Neural cell (in vitro differentiated cells): Measurements from ENCODE around the gene CHST1.

ENCODE experiments used
- POLR2AphosphoS5 ChIP-seq: IDR thresholded peaks from 2 replicates; pipeline ENCODE4 v1.6.1; 2012
- TF ChIP-seq, protein P1 (sequence below): fragments of 450-650 bp; IDR thresholded peaks from 2 replicates; pipeline ENCODE4 v1.5.1; 2014; ENCODE audit warnings: antibody characterized with exemption, mild to moderate bottlenecking, moderate library complexity; ENCODE audit not compliant: poor library complexity, severe bottlenecking

DNA sequence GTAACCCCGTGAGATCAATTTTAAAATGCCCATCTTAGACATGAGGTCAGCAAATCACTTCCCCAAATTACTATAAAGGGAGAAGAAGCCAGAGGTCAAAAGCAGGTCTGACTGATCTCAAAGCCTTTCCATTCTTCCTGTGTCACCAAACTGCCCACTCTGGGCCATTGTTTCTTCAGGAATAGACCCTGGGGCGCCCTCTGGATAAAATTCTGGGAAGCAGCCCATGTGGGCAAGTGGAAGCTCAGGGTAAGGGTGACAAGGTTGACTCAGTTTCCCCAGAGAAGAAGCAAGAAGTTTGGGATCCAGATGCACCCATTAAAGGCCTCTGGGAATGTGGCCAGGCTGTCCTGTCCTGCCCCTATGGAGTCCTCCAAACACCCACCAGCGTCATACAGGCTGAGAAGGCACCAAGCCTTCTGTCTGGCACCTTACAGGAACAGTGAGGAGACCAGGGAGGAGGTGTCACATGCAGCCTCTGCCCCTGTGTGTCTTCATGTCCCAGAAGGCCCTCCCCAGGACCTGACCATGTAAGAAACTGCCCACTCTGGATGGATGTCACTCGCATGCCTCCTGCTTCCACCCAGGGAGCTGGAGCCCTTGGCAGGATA is 50.1 kb downstream of the CHST1 start:
- TF ChIP-seq, protein P1, sequence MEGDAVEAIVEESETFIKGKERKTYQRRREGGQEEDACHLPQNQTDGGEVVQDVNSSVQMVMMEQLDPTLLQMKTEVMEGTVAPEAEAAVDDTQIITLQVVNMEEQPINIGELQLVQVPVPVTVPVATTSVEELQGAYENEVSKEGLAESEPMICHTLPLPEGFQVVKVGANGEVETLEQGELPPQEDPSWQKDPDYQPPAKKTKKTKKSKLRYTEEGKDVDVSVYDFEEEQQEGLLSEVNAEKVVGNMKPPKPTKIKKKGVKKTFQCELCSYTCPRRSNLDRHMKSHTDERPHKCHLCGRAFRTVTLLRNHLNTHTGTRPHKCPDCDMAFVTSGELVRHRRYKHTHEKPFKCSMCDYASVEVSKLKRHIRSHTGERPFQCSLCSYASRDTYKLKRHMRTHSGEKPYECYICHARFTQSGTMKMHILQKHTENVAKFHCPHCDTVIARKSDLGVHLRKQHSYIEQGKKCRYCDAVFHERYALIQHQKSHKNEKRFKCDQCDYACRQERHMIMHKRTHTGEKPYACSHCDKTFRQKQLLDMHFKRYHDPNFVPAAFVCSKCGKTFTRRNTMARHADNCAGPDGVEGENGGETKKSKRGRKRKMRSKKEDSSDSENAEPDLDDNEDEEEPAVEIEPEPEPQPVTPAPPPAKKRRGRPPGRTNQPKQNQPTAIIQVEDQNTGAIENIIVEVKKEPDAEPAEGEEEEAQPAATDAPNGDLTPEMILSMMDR, result no peak
- TF ChIP-seq POLR2AphosphoS5, result no peak
